ENCODE data around the gene CYB5D1. TPM values are rescaled to one million over a fixed set of nuclear protein-coding genes. Genes with fewer than 3 reads are reported as not detected.

Gene CYB5D1
- total RNA-seq, 1 experiment from 2014 or later = 18.0 TPM

- Mint-ChIP-seq H3K9me3 (no peaks in the 10 kb centered on the region; a peak in 1 of 5 replicates), H3K36me3 (ENCODE audit: insufficient read depth in 1 of 3, low read depth in 3 of 3) (peaks cover 2 to 11% (median 9%) of the 10 kb centered on the region in 3 experiments; a peak in 5 of 7 replicates), H3K27ac (peak overlapping the region in 1 of 3 experiments; percentile 68; a peak in 2 of 7 replicates), H3K4me3 (peak overlapping the region in 1 of 2 experiments; percentile 28; a peak in 1 of 5 replicates), H3K4me1 (peaks cover 47 to 55% of the 10 kb centered on the region in 2 experiments), H3K27me3 (ENCODE audit: low read depth) (peaks cover 30% of the 10 kb centered on the region)
- H3K27me3 ChIP-seq (ENCODE audit: insufficient read depth, low read length) = peaks cover 28% of the 10 kb centered on the region; the same call in 1 of the 2 replicates
- peaks cover 51% of the 10 kb centered on the region for H3K23me2 ChIP-seq (ENCODE audit: insufficient read length, low read depth, low read length, poor library complexity, severe bottlenecking)
- H3K9ac ChIP-seq (ENCODE audit: extremely low read depth, insufficient read length, low read length) = no peak overlapping the region
- H3K4me2 ChIP-seq (ENCODE audit: insufficient read depth, insufficient read length, low read length) = no peak overlapping the region
- H2BK120ac ChIP-seq (ENCODE audit: low read depth, low read length, poor library complexity, severe bottlenecking) = no peak overlapping the region
- H4K20me1 ChIP-seq (ENCODE audit: control insufficient read depth, insufficient read depth, insufficient read length) = no peaks in the 10 kb centered on the region
- no peak overlapping the region; the same call in 1 of the 2 replicates for H3K14ac ChIP-seq (ENCODE audit: insufficient read depth, low read length)
- no peaks in the 10 kb centered on the region for H3K9me3 ChIP-seq (ENCODE audit: control insufficient read depth, low read depth, low read length)
- no peak overlapping the region for H3K23ac ChIP-seq (ENCODE audit: insufficient read length, low read depth, low read length)
- no peak for DNase-seq
- H2AFZ ChIP-seq (ENCODE audit: low read length) = no peak overlapping the region
- H3K18ac ChIP-seq (ENCODE audit: insufficient read length, low read depth, low read length) = no peak overlapping the region
- H3K79me2 ChIP-seq (ENCODE audit: insufficient read depth, low read length) = no peaks in the 10 kb centered on the region
- no peak overlapping the region for H4K91ac ChIP-seq (ENCODE audit: insufficient read length, low read depth, low read length)
- H2BK20ac ChIP-seq (ENCODE audit: low read depth, low read length, poor library complexity, severe bottlenecking) = no peak overlapping the region
- no peaks in the 10 kb centered on the region; the same call in 1 of the 2 replicates for H3K4me1 ChIP-seq (ENCODE audit: insufficient read depth, low read length)
- H3K79me1 ChIP-seq (ENCODE audit: insufficient read depth, low read depth, low read length, poor library complexity, severe bottlenecking) = no peaks in the 10 kb centered on the region
- no CpG with 5 or more reads among the region's 6 CpGs for WGBS (ENCODE audit: extremely low coverage, insufficient read length, low lambda C conversion rate)
- no peak overlapping the region for H3K56ac ChIP-seq (ENCODE audit: insufficient read length, low read depth, low read length)
- TF ChIP-seq, protein P1, sequence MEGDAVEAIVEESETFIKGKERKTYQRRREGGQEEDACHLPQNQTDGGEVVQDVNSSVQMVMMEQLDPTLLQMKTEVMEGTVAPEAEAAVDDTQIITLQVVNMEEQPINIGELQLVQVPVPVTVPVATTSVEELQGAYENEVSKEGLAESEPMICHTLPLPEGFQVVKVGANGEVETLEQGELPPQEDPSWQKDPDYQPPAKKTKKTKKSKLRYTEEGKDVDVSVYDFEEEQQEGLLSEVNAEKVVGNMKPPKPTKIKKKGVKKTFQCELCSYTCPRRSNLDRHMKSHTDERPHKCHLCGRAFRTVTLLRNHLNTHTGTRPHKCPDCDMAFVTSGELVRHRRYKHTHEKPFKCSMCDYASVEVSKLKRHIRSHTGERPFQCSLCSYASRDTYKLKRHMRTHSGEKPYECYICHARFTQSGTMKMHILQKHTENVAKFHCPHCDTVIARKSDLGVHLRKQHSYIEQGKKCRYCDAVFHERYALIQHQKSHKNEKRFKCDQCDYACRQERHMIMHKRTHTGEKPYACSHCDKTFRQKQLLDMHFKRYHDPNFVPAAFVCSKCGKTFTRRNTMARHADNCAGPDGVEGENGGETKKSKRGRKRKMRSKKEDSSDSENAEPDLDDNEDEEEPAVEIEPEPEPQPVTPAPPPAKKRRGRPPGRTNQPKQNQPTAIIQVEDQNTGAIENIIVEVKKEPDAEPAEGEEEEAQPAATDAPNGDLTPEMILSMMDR (conservative IDR thresholded peaks at IDR 0.05) = no peak
- H4K8ac ChIP-seq (replicated peaks; ENCODE audit: insufficient read length, low read depth, low read length) = no peak overlapping the region
- H3K4ac ChIP-seq (ENCODE audit: low read depth, low read length) = no peak overlapping the region
- no peak overlapping the region for H2BK5ac ChIP-seq (ENCODE audit: insufficient read length, low read length)
- H2BK15ac ChIP-seq (ENCODE audit: low read depth, low read length) = no peak overlapping the region
- no peak overlapping the region for H2AK5ac ChIP-seq (ENCODE audit: insufficient read length, low read length)
- no peak overlapping the region for H3T11ph ChIP-seq (ENCODE audit: low read length)
- no peak overlapping the region for H3K27ac ChIP-seq (ENCODE audit: insufficient read length, low read depth, low read length)
- no peak overlapping the region for H2BK12ac ChIP-seq (ENCODE audit: insufficient read length, low read depth, low read length)
- H4K5ac ChIP-seq (ENCODE audit: insufficient read length, low read depth, low read length) = no peak overlapping the region
These were observed 18.5 kb upstream of the CYB5D1 start for GRCh38 chr17:7839190-7839875.
